Uterus (tissue), 2 donors: ENCODE measurements around the gene FGFR2.

Experiments used
- POLR2A ChIP-seq, 2 donors: fragments of 450-650 bp; IDR thresholded peaks; one replicate each; pipeline ENCODE4 v1.6.1; 2016; ENCODE audit warnings: antibody characterized with exemption in 2 of 2, mild to moderate bottlenecking in 1 of 2, moderate library complexity in 1 of 2
- TF ChIP-seq, protein P1 (sequence below), 4 experiments: fragments of 200-600 bp in 2 of 4; fragments of 450-650 bp in 2 of 4; sonication (generic) in 2 of 4; IDR thresholded peaks; one replicate each; pipeline ENCODE4 v1.5.1; 2016 to 2019; ENCODE audit warnings: antibody characterized with exemption in 4 of 4, mild to moderate bottlenecking in 2 of 4, moderate library complexity in 1 of 4

DNA sequence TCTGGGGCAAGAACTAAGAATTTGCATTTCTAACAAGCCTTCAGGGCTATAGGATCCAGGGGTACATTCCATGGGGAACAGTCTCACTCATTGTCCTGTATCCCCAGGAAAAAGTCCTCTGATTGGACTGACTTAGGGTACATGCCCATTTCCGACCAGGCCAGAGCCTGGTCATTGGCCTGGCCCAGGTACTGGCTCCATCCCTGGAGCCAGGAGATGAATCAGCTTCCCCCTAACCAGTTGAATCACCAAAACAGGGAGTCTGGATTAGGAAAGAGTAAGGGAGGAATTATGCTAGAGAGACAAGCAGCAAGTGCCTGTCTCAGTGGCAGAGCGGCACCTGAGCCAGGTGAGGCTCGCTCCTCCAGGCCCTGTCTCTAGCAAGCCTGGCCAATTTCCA is 137.5 kb downstream of the FGFR2 start:
- TF ChIP-seq, protein P1, sequence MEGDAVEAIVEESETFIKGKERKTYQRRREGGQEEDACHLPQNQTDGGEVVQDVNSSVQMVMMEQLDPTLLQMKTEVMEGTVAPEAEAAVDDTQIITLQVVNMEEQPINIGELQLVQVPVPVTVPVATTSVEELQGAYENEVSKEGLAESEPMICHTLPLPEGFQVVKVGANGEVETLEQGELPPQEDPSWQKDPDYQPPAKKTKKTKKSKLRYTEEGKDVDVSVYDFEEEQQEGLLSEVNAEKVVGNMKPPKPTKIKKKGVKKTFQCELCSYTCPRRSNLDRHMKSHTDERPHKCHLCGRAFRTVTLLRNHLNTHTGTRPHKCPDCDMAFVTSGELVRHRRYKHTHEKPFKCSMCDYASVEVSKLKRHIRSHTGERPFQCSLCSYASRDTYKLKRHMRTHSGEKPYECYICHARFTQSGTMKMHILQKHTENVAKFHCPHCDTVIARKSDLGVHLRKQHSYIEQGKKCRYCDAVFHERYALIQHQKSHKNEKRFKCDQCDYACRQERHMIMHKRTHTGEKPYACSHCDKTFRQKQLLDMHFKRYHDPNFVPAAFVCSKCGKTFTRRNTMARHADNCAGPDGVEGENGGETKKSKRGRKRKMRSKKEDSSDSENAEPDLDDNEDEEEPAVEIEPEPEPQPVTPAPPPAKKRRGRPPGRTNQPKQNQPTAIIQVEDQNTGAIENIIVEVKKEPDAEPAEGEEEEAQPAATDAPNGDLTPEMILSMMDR (IDR thresholded peaks at IDR 0.05): no peak
- TF ChIP-seq POLR2A (IDR thresholded peaks at IDR 0.05): no peak
